BJ (cell line): ENCODE measurements around the gene GPR18. TPM values are rescaled to one million over a fixed set of nuclear protein-coding genes. Genes with fewer than 3 reads are reported as not detected.

Experiments
- CTCF ChIA-PET: fragments of 350-600 bp; formaldehyde crosslinking; extraction: SDS; loops from one replicate; lab custom pipeline; 2021; ENCODE audit warnings: antibody characterized with exemption, inconsistent platforms; lab: Yijun Ruan, JAX
- POLR2A ChIA-PET: fragments of 300-600 bp; sonication (Branson Sonifier 250); formaldehyde crosslinking; extraction: SDS; loops from one replicate; lab custom pipeline; 2021; ENCODE audit warnings: antibody characterized with exemption; lab: Charles Lee
- DNase-seq: peaks from one replicate; pipeline ENCODE4 v3.0.0-alpha.2; 2011; ENCODE audit warnings: low read depth
- H3K27me3 ChIP-seq: 2 replicates; pipeline ENCODE4 v1.6.0; 2011; ENCODE audit warnings: low read length; ENCODE audit not compliant: control insufficient read depth, insufficient read depth
- H3K36me3 ChIP-seq: 2 replicates; pipeline ENCODE4 v1.5.1; 2011; ENCODE audit warnings: low read length; ENCODE audit not compliant: control insufficient read depth, insufficient read depth
- H3K4me3 ChIP-seq: 2 replicates; pipeline ENCODE4 v1.5.1; 2011; ENCODE audit warnings: low read depth, mild to moderate bottlenecking, control low read depth, low read length
- CTCF ChIP-seq: IDR thresholded peaks from 2 replicates; pipeline ENCODE4 v1.5.1; 2011; ENCODE audit warnings: low read depth, mild to moderate bottlenecking, control low read depth, inconsistent platforms, low read length, moderate library complexity; ENCODE audit not compliant: insufficient read depth
- polyA plus RNA-seq: library from polyadenylated mRNA; depleted of rRNA; stranded (reverse); fragments of >200 nt; gene quantifications from 2 replicates; pipeline ENCODE4 v1.2.3, GENCODE V29; 2011

The GPR18 gene
- polyA plus RNA-seq, 1 experiment: not detected

DNA sequence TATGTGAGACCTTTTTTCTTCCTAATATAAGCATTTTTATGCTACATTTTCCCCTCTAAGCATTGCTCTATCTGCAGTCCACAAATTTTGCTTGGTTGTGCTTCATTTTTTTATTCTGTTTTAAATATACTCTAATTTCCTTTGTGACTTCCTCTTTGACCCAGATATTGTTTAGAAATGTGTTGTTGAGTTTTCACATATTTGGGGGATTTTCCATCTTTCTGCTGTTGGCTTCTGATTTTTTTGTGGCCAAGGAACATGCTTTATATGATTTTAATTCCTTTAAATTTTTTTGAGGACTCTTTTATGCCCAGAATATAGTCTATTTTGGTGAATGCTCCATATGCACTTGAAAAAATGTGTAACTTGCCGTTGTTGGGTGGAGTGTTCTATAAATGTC, 34.6 kb downstream of the GPR18 start:
- H3K36me3 ChIP-seq: no peaks in the 10 kb centered on the region
- ChIA-PET POLR2A (no interaction called here), CTCF (no interaction called here)
- no peak overlapping the region for H3K4me3 ChIP-seq
- no peak for DNase-seq
- no peaks in the 10 kb centered on the region for H3K27me3 ChIP-seq
- TF ChIP-seq CTCF: no peak

GRCh38 chr13:99221567-99222239, 36.5 kb downstream of the GPR18 start:
- Histone ChIP-seq H3K4me3 (no peak overlapping the region), H3K27me3 (no peaks in the 10 kb centered on the region), H3K36me3 (no peaks in the 10 kb centered on the region)
- POLR2A ChIA-PET: no interaction called here
- TF ChIP-seq CTCF: no peak
- DNase-seq: no peak
- CTCF ChIA-PET: interaction anchor here (1.0 kb wide), 1 partner anchor 15 kb away, joined by 3 read pairs; no protein-coding TSS in a partner anchor

DNA sequence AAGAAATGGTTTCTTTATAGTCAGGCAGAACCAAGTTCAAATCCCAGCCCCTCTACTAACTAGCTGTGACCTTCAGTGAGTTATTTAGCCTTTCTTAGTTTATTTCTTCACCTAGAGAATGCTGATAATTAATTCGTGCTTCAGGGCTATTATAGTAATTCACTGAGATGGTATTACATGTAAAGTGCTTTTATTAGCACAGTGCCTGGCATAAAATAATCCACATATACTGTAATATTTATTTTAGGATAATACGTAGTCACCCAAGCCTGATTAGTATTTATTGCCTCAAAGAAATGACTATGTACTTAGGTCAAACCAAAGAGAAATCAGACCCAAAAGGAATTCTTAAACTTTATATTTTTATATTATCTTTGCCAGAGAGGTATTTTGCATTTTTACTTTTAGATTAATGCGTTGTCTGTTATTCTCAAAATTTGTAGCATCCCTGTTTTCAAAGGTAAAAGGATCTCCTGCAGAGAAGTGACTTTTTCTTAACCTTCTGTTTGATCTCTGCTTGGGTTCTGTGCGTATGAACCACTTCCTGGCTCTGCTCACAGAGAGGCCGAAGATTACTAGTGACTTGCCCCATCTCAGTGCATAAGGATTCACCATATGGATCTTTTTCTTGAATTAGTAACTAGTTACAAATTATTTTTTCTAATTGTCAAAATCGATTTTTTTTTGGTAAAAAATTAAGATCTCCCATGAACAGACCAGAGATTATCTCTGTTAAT, 37.8 kb downstream of the GPR18 start:
- no peak overlapping the region for H3K4me3 ChIP-seq
- DNase-seq: no peak
- ChIA-PET POLR2A (no interaction called here), CTCF (no interaction called here)
- TF ChIP-seq CTCF: no peak
- H3K27me3 ChIP-seq: no peaks in the 10 kb centered on the region
- H3K36me3 ChIP-seq: no peaks in the 10 kb centered on the region

GRCh38 chr13:99218969-99219368, 39.2 kb downstream of the GPR18 start:
- no peak overlapping the region for H3K4me3 ChIP-seq
- H3K36me3 ChIP-seq: no peaks in the 10 kb centered on the region
- POLR2A ChIA-PET: no interaction called here
- no peak for DNase-seq
- TF ChIP-seq CTCF: no peak
- H3K27me3 ChIP-seq: no peaks in the 10 kb centered on the region
- CTCF ChIA-PET: interaction anchor here (0.6 kb wide), 2 partner anchors 68 to 217 kb away, joined by 3 read pairs; no protein-coding TSS in a partner anchor

DNA sequence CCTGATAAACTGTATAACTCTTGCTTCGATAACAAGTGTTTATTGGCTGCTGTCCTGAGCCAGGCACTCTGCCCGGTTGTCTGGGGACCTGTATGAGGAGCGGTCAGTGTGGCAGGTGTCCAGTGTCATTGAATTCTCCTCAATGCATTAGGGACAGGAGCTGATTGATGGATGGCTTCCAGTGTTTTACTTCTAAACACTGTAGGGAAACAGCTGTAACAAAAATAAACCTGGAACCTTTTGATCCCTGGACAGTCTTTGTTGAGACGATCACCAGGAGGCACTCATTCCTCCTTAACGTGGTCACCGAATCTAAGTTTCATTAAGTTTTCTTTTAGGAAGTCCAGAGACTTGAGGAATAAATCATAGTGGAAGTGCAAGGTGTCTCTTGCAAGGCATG, 39.6 kb downstream of the GPR18 start:
- DNase-seq: no peak
- no peak for TF ChIP-seq CTCF
- Histone ChIP-seq H3K36me3 (no peaks in the 10 kb centered on the region), H3K4me3 (no peak overlapping the region), H3K27me3 (no peaks in the 10 kb centered on the region)
- CTCF ChIA-PET: interaction anchor here (0.6 kb wide), 1 partner anchor 68 kb away, joined by 3 read pairs; no protein-coding TSS in a partner anchor
- POLR2A ChIA-PET: no interaction called here
